HEK293 (cell line): ENCODE measurements around the gene TPRA1.
A peak's percentile ranks its signal among the peaks of the same experiment; 100 is the strongest.

Source experiments
- CTCF ChIA-PET: fragments of 350-600 bp; formaldehyde crosslinking; extraction: SDS; loops from one replicate; lab custom pipeline; 2021; ENCODE audit warnings: antibody characterized with exemption; lab: Yijun Ruan, JAX
- POLR2A ChIA-PET: fragments of 300-600 bp; formaldehyde crosslinking; extraction: SDS; loops from one replicate; lab custom pipeline; 2020; ENCODE audit warnings: antibody characterized with exemption, inconsistent platforms; lab: Yijun Ruan, JAX
- H3K27ac ChIP-seq: fragments of 200-500 bp; sonication (Bioruptor generic); 2 replicates; pipeline ENCODE4 v1.5.1; 2014; ENCODE audit warnings: low read depth, low read length, control low read depth, inconsistent platforms; ENCODE audit errors: extremely low read depth
- H3K36me3 ChIP-seq, 2 experiments: fragments of 200-500 bp in 1 of 2; sonication (Bioruptor generic) in 1 of 2; 1 replicate in 1 of 2; 2 replicates in 1 of 2; pipeline ENCODE4 v1.5.1; 2014 to 2017; ENCODE audit warnings: inconsistent platforms in 2 of 2, low read length in 2 of 2; ENCODE audit not compliant: control insufficient read depth in 2 of 2, insufficient read depth in 1 of 2
- H3K4me1 ChIP-seq: fragments of 200-500 bp; sonication (Bioruptor generic); 2 replicates; pipeline ENCODE4 v1.5.1; 2014; ENCODE audit warnings: mild to moderate bottlenecking, low read length, inconsistent platforms; ENCODE audit not compliant: control insufficient read depth, insufficient read depth
- H3K4me3 ChIP-seq: 2 replicates; pipeline ENCODE4 v1.5.1; 2011; ENCODE audit warnings: low read depth, mild to moderate bottlenecking, control low read depth, low read length, moderate library complexity
- H3K9me3 ChIP-seq: fragments of 200-500 bp; sonication (Bioruptor generic); 2 replicates; pipeline ENCODE4 v1.5.1; 2014; ENCODE audit warnings: low read depth, low read length, inconsistent platforms; ENCODE audit not compliant: control insufficient read depth, insufficient read depth
- ELK4 ChIP-seq: IDR thresholded peaks from 2 replicates; pipeline ENCODE4 v1.6.1; 2011; ENCODE audit warnings: mild to moderate bottlenecking, low read depth, low read length, borderline replicate concordance
- GLIS1 ChIP-seq: fragments of 450-650 bp; formaldehyde crosslinking; IDR thresholded peaks from 2 replicates; pipeline ENCODE4 v1.5.1; 2016; ENCODE audit warnings: missing biosample characterization, missing genetic modification characterization
- OSR2 ChIP-seq: fragments of 450-650 bp; formaldehyde crosslinking; IDR thresholded peaks from 2 replicates; pipeline ENCODE4 v1.5.1; 2016; ENCODE audit warnings: missing biosample characterization, missing genetic modification characterization
- SP2 ChIP-seq: fragments of 450-650 bp; formaldehyde crosslinking; IDR thresholded peaks from 2 replicates; pipeline ENCODE4 v1.5.1; 2016; ENCODE audit warnings: missing biosample characterization, missing genetic modification characterization
- SP3 ChIP-seq: fragments of 450-650 bp; formaldehyde crosslinking; IDR thresholded peaks from 2 replicates; pipeline ENCODE4 v1.5.1; 2016; ENCODE audit warnings: missing biosample characterization, missing genetic modification characterization
- ZBTB11 ChIP-seq: fragments of 450-650 bp; formaldehyde crosslinking; conservative IDR thresholded peaks from 2 replicates; pipeline ENCODE4 v1.5.1; 2016; ENCODE audit warnings: low read depth, missing biosample characterization, missing genetic modification characterization
- ZBTB7A ChIP-seq: fragments of 450-650 bp; formaldehyde crosslinking; IDR thresholded peaks from 2 replicates; pipeline ENCODE4 v1.5.1; 2016; ENCODE audit warnings: low read depth, missing biosample characterization, missing genetic modification characterization
- ZIC2 ChIP-seq: fragments of 450-650 bp; formaldehyde crosslinking; IDR thresholded peaks from 2 replicates; pipeline ENCODE4 v1.5.1; 2016; ENCODE audit warnings: missing biosample characterization, missing genetic modification characterization
- ZNF133 ChIP-seq: fragments of 450-650 bp; formaldehyde crosslinking; IDR thresholded peaks from 2 replicates; pipeline ENCODE4 v1.5.1; 2016; ENCODE audit warnings: missing biosample characterization, missing genetic modification characterization
- ZNF175 ChIP-seq: fragments of 450-650 bp; formaldehyde crosslinking; IDR thresholded peaks from 2 replicates; pipeline ENCODE4 v1.5.1; 2016; ENCODE audit warnings: missing biosample characterization, missing genetic modification characterization
- ZNF239 ChIP-seq: fragments of 450-650 bp; formaldehyde crosslinking; IDR thresholded peaks from 2 replicates; pipeline ENCODE4 v1.5.1; 2016; ENCODE audit warnings: missing biosample characterization, missing genetic modification characterization
- ZNF398 ChIP-seq: fragments of 450-650 bp; formaldehyde crosslinking; IDR thresholded peaks from 2 replicates; pipeline ENCODE4 v1.5.1; 2017; ENCODE audit warnings: missing biosample characterization, missing genetic modification characterization
- ZNF529 ChIP-seq: fragments of 450-650 bp; formaldehyde crosslinking; IDR thresholded peaks from 2 replicates; pipeline ENCODE4 v1.5.1; 2017; ENCODE audit warnings: missing genetic modification characterization, missing biosample characterization; ENCODE audit not compliant: insufficient replicate concordance
- ZNF654 ChIP-seq: fragments of 450-650 bp; formaldehyde crosslinking; IDR thresholded peaks from 2 replicates; pipeline ENCODE4 v1.5.1; 2016; ENCODE audit warnings: low read depth, missing biosample characterization, missing genetic modification characterization
- ZNF677 ChIP-seq: fragments of 450-650 bp; IDR thresholded peaks from 2 replicates; pipeline ENCODE4 v1.5.0; 2018; ENCODE audit warnings: missing biosample characterization, mild to moderate bottlenecking, missing genetic modification characterization, moderate library complexity
- ZNF692 ChIP-seq: fragments of 450-650 bp; formaldehyde crosslinking; IDR thresholded peaks from 2 replicates; pipeline ENCODE4 v1.5.1; 2016; ENCODE audit warnings: missing biosample characterization, missing genetic modification characterization
- ZNF777 ChIP-seq: fragments of 450-650 bp; formaldehyde crosslinking; IDR thresholded peaks from 2 replicates; pipeline ENCODE4 v1.5.1; 2017; ENCODE audit warnings: missing biosample characterization, missing genetic modification characterization, borderline replicate concordance
- TF ChIP-seq, protein P1 (sequence below): fragments of 450-650 bp; formaldehyde crosslinking; IDR thresholded peaks from 2 replicates; pipeline ENCODE4 v1.5.1; 2016; ENCODE audit warnings: missing biosample characterization, missing genetic modification characterization, low read depth
- TF ChIP-seq, protein P2 (sequence below): fragments of 450-650 bp; IDR thresholded peaks from 2 replicates; pipeline ENCODE4 v1.5.1; 2018; ENCODE audit warnings: missing biosample characterization, missing genetic modification characterization
- TF ChIP-seq, protein P3 (sequence below): fragments of 450-650 bp; formaldehyde crosslinking; IDR thresholded peaks from 2 replicates; pipeline ENCODE4 v1.5.1; 2016; ENCODE audit warnings: missing biosample characterization, missing genetic modification characterization

The TPRA1 gene

DNA sequence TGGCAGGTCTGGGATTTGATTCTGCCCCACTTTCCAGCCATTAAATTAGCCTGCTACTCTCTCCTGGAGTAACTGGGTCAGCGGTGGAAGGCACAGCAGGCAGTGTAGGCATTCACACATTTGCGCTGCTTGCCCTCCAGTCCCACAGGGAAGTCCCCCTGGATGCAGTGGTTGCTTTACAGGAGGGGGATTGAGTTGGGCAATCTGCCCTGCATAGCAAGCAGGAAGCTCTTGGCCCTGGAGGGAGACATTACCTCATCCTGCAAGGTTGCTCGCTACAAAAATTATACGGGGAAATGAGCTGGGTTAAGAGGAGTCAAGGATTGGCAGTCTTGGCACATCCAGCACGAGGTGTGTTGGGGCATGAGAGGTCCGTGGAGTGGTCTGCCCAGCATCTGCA lies 22.4 kb upstream of the TPRA1 start:
- ChIA-PET POLR2A (interaction anchor here (1.0 to 1.4 kb wide), 2 partner anchors 15 to 38 kb away, joined by 3 to 5 read pairs; partner anchors contain the start of gene MCM2), CTCF (interaction anchor here (2.4 kb wide), 1 partner anchor 38 kb away, joined by 8 read pairs; no protein-coding TSS in a partner anchor)
- H3K27ac ChIP-seq, result no peak overlapping the region
- TF ChIP-seq, protein P1, sequence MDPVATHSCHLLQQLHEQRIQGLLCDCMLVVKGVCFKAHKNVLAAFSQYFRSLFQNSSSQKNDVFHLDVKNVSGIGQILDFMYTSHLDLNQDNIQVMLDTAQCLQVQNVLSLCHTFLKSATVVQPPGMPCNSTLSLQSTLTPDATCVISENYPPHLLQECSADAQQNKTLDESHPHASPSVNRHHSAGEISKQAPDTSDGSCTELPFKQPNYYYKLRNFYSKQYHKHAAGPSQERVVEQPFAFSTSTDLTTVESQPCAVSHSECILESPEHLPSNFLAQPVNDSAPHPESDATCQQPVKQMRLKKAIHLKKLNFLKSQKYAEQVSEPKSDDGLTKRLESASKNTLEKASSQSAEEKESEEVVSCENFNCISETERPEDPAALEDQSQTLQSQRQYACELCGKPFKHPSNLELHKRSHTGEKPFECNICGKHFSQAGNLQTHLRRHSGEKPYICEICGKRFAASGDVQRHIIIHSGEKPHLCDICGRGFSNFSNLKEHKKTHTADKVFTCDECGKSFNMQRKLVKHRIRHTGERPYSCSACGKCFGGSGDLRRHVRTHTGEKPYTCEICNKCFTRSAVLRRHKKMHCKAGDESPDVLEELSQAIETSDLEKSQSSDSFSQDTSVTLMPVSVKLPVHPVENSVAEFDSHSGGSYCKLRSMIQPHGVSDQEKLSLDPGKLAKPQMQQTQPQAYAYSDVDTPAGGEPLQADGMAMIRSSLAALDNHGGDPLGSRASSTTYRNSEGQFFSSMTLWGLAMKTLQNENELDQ (tag by site-specific recombination), result no peak
- TF ChIP-seq, protein P2, sequence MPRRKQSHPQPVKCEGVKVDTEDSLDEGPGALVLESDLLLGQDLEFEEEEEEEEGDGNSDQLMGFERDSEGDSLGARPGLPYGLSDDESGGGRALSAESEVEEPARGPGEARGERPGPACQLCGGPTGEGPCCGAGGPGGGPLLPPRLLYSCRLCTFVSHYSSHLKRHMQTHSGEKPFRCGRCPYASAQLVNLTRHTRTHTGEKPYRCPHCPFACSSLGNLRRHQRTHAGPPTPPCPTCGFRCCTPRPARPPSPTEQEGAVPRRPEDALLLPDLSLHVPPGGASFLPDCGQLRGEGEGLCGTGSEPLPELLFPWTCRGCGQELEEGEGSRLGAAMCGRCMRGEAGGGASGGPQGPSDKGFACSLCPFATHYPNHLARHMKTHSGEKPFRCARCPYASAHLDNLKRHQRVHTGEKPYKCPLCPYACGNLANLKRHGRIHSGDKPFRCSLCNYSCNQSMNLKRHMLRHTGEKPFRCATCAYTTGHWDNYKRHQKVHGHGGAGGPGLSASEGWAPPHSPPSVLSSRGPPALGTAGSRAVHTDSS, result no peak
- TF ChIP-seq ZNF677 (tag by site-specific recombination), result no peak
- no peak for TF ChIP-seq ELK4
- TF ChIP-seq SP2 (tag by site-specific recombination), result no peak
- TF ChIP-seq ZNF654 (tag by site-specific recombination), result no peak
- TF ChIP-seq ZBTB7A, result no peak
- TF ChIP-seq ZBTB11 (tag by site-specific recombination), result no peak
- TF ChIP-seq ZNF239 (tag by site-specific recombination), result no peak
- TF ChIP-seq ZIC2 (tag by site-specific recombination), result peak; percentile 92
- TF ChIP-seq ZNF398 (tag by site-specific recombination), result no peak
- TF ChIP-seq ZNF175 (tag by site-specific recombination), result no peak
- no peak for TF ChIP-seq ZNF777
- TF ChIP-seq ZNF133, result no peak
- peak; percentile 40; the same call in 1 of the 2 replicates for TF ChIP-seq ZNF692
- TF ChIP-seq OSR2, result no peak
- no peak for TF ChIP-seq SP3 (tag by site-specific recombination)
- no peak for TF ChIP-seq ZNF529 (tag by site-specific recombination)
- TF ChIP-seq, protein P3, sequence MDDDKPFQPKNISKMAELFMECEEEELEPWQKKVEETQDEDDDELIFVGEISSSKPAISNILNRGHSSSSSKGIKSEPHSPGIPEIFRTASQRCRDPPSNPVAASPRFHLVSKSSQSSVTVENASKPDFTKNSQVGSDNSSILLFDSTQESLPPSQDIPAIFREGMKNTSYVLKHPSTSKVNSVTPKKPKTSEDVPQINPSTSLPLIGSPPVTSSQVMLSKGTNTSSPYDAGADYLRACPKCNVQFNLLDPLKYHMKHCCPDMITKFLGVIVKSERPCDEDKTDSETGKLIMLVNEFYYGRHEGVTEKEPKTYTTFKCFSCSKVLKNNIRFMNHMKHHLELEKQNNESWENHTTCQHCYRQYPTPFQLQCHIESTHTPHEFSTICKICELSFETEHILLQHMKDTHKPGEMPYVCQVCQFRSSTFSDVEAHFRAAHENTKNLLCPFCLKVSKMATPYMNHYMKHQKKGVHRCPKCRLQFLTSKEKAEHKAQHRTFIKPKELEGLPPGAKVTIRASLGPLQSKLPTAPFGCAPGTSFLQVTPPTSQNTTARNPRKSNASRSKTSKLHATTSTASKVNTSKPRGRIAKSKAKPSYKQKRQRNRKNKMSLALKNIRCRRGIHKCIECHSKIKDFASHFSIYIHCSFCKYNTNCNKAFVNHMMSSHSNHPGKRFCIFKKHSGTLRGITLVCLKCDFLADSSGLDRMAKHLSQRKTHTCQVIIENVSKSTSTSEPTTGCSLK, result no peak
- peak; percentile 36; the same call in 1 of the 2 replicates for TF ChIP-seq GLIS1 (tag by site-specific recombination)

More for the DNA sequence above, 22.4 kb upstream of the TPRA1 start:
- Histone ChIP-seq H3K4me1 (no peaks in the 10 kb centered on the region), H3K9me3 (no peaks in the 10 kb centered on the region), H3K4me3 (no peak overlapping the region), H3K36me3 (peaks cover 11 to 96% of the 10 kb centered on the region in 2 experiments)
